HepG2 (cell line): Measurements from ENCODE around the gene BIK. TPM values are rescaled to one million over a fixed set of nuclear protein-coding genes. Genes with fewer than 3 reads are reported as not detected.

Experiments used
- ATAC-seq: fragments of 200-7000 bp; cut with Tn5 transposase; 3 replicates; pipeline ENCODE4 v1.9.1; 2020; ENCODE audit warnings: mild to moderate bottlenecking, moderate library complexity
- BruUV-seq: library from RNA; stranded (reverse); fragments of 400-500 nt; replicated peaks from 2 replicates; lab custom pipeline; 2021; lab: Mats Ljungman, UMichigan
- CTCF ChIA-PET: fragments of 300-600 bp; formaldehyde crosslinking; extraction: SDS; loops from one replicate; lab custom pipeline; 2021; ENCODE audit warnings: low total read pairs, inconsistent platforms, low intra/inter-chr PET ratio; lab: Yijun Ruan, JAX
- POLR2A ChIA-PET: fragments of 350-600 bp; sonication (Branson Sonifier 250); formaldehyde crosslinking; loops from one replicate; lab custom pipeline; 2020; ENCODE audit warnings: antibody characterized with exemption, inconsistent platforms; lab: Yijun Ruan, JAX
- DNase-seq: peaks from one replicate; pipeline ENCODE4 v3.0.0-alpha.2; 2015; ENCODE audit warnings: low spot score
- FAIRE-seq: peaks from 3 replicates; lab custom pipeline; 2011; peaks lifted over from hg19 to GRCh38; lab: Jason Lieb, UNC
- H2AFZ ChIP-seq: one replicate; pipeline ENCODE4 v1.6.1; 2011; ENCODE audit warnings: low read length, inconsistent platforms
- H3K27ac ChIP-seq: fragments of 300-600 bp; 3 replicates; pipeline ENCODE4 v1.8.0; 2011; ENCODE audit warnings: mixed run types, mild to moderate bottlenecking, mixed read lengths, low read length, inconsistent platforms; ENCODE audit not compliant: insufficient read depth; ENCODE audit errors: extremely low read length
- H3K27me3 ChIP-seq, 2 experiments: fragments of 200-600 bp in 1 of 2; 2 replicates in 1 of 2; 3 replicates in 1 of 2; pipeline versions ENCODE4 v1.6.0 to v1.8.0; 2011; ENCODE audit warnings: low read length in 2 of 2, mild to moderate bottlenecking in 2 of 2, moderate library complexity in 2 of 2, inconsistent platforms in 1 of 2; ENCODE audit not compliant: insufficient read depth in 2 of 2, control insufficient read depth in 1 of 2
- H3K36me3 ChIP-seq, 2 experiments: fragments of 200-600 bp in 1 of 2; replicated peaks in 1 of 2; 2 replicates in 1 of 2; 3 replicates in 1 of 2; pipeline versions ENCODE4 v1.5.1 to v1.8.0; 2011; ENCODE audit warnings: low read length in 2 of 2, inconsistent platforms in 1 of 2; ENCODE audit not compliant: insufficient read depth in 2 of 2, control insufficient read depth in 1 of 2
- H3K4me1 ChIP-seq: 2 replicates; pipeline ENCODE4 v1.5.1; 2012; ENCODE audit warnings: low read length, inconsistent platforms; ENCODE audit not compliant: insufficient read depth
- H3K4me2 ChIP-seq: 2 replicates; pipeline ENCODE4 v1.6.0; 2011; ENCODE audit warnings: low read depth, low read length, inconsistent platforms
- H3K4me3 ChIP-seq, 3 experiments: fragments of 200-600 bp in 1 of 3; sonication (generic), shearing (Covaris generic) in 1 of 3; replicated peaks in 1 of 3; 2 replicates each; pipeline ENCODE4 v1.5.1; 2011 to 2016; ENCODE audit warnings: low read length in 3 of 3, inconsistent platforms in 2 of 3, low read depth in 2 of 3, mild to moderate bottlenecking in 2 of 3, control low read depth in 1 of 3, mixed read lengths in 1 of 3; ENCODE audit not compliant: insufficient read depth in 1 of 3
- H3K79me2 ChIP-seq: one replicate; pipeline ENCODE4 v1.6.1; 2011; ENCODE audit warnings: low read length, inconsistent platforms; ENCODE audit not compliant: insufficient read depth
- H3K9ac ChIP-seq: 2 replicates; pipeline ENCODE4 v1.6.0; 2011; ENCODE audit warnings: mild to moderate bottlenecking, low read depth, low read length, inconsistent platforms; ENCODE audit not compliant: insufficient read depth
- H3K9me3 ChIP-seq: 2 replicates; pipeline ENCODE4 v1.5.1; 2012; ENCODE audit warnings: mild to moderate bottlenecking, low read length
- H4K20me1 ChIP-seq: 2 replicates; pipeline ENCODE4 v1.6.0; 2011; ENCODE audit warnings: inconsistent platforms, mild to moderate bottlenecking, low read length, moderate library complexity; ENCODE audit not compliant: insufficient read depth
- MIER3 ChIP-seq: IDR thresholded peaks from 2 replicates; pipeline ENCODE4 v1.6.1; 2016; ENCODE audit warnings: missing compliant biosample characterization, borderline replicate concordance
- ZNF225 ChIP-seq: sonication (generic); formaldehyde crosslinking; IDR thresholded peaks from 2 replicates; pipeline ENCODE4 v1.4.0; 2020; ENCODE audit warnings: mild to moderate bottlenecking, missing genetic modification reagents
- WGBS: methylation state at CpG from one replicate; pipeline ENCODE4 v1.1.6; 2017; ENCODE audit warnings: low lambda C conversion rate; 5-methylcytosine and 5-hydroxymethylcytosine counted together
- in situ Hi-C: cut with HindIII; loops from 2 replicates; pipeline ENCODE4 v1.10.0; 2017; ENCODE audit warnings: low pct_unique_long_range_greater_than_20kb; ENCODE audit not compliant: extremely low pct_ligation_motif_present
- intact Hi-C: fragments of 100-400 bp; cut with micrococcal nuclease; formaldehyde crosslinking; loops from one replicate; pipeline ENCODE4 v1.10.0; 2022; ENCODE audit not compliant: unreplicated experiment
- polyA plus RNA-seq, 8 experiments: library from polyadenylated mRNA; depleted of rRNA in 3 of 8; stranded (reverse) in 7 of 8; unstranded in 1 of 8; fragments of >200 nt; fragmentation: Illumina TruSeq in 4 of 8; extraction: Trizol in 4 of 8; gene quantifications; 2 replicates each; pipeline versions ENCODE4 v1.2.1 to v1.2.3, GENCODE V29; 2011 to 2016; ENCODE audit warnings: low read depth in 4 of 8, missing spikeins in 1 of 8, mixed read lengths in 1 of 8; ENCODE audit not compliant: insufficient read depth in 1 of 8
- total RNA-seq, 5 experiments: library from RNA; depleted of rRNA; stranded (reverse); fragments of >200 nt; fragmentation: Illumina TruSeq; extraction: Trizol; gene quantifications; 2 replicates each; pipeline ENCODE4 v1.2.3, GENCODE V29; 2016; ENCODE audit warnings: low read depth in 1 of 5
- TF ChIP-seq, protein P1 (sequence below): sonication (generic); formaldehyde crosslinking; IDR thresholded peaks from 2 replicates; pipeline ENCODE4 v1.4.0; 2020; ENCODE audit warnings: missing genetic modification reagents
- TF ChIP-seq, protein P2 (sequence below), 2 experiments: sonication (generic) in 1 of 2; formaldehyde crosslinking in 1 of 2; IDR thresholded peaks; 2 replicates each; pipeline versions ENCODE4 v1.5.1 to v1.6.1; 2011 to 2020; ENCODE audit warnings: borderline replicate concordance in 1 of 2, low read depth in 1 of 2, low read length in 1 of 2, mild to moderate bottlenecking in 1 of 2, missing genetic modification reagents in 1 of 2, moderate library complexity in 1 of 2
- TF ChIP-seq, protein P3 (sequence below): sonication (generic); IDR thresholded peaks from 2 replicates; pipeline ENCODE4 v1.6.1; 2016; ENCODE audit warnings: low read depth, borderline replicate concordance
- TF ChIP-seq, protein P4 (sequence below), 2 experiments: fragments of 450-650 bp in 1 of 2; sonication (generic) in 1 of 2; formaldehyde crosslinking; IDR thresholded peaks; 2 replicates each; pipeline versions ENCODE4 v1.5.0 to v1.8.0; 2020 to 2022; ENCODE audit warnings: mild to moderate bottlenecking in 1 of 2, missing genetic modification reagents in 1 of 2

The BIK gene
- total and polyA plus RNA-seq, 2 of the 13 experiments (the other 11 are each of a cell fraction or from before 2014, with no cell fraction given): 0.54 to 0.80 TPM

DNA sequence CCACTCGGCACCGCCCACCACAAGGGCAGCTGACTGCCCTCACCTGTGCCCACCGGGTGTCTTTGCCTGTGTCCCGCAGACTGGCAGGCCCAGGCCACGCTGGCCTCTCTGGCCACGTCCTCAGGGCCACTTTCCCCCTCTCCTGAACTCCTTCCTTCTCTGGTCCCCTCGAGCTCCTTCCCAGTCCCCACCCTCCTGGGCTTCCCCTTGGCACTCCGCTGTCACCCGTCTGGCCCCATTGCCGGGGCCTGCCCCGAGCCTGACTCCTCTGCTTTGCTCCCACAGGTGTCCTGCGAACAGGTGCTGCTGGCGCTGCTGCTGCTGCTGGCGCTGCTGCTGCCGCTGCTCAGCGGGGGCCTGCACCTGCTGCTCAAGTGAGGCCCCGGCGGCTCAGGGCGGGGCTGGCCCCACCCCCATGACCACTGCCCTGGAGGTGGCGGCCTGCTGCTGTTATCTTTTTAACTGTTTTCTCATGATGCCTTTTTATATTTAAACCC, 18.4 kb downstream of the BIK start:
- Histone ChIP-seq H3K4me1 (peaks cover 31% of the 10 kb centered on the region), H3K27me3 (no peaks in the 10 kb centered on the region), H3K79me2 (no peaks in the 10 kb centered on the region), H2AFZ (no peak overlapping the region), H3K9me3 (no peaks in the 10 kb centered on the region), H4K20me1 (no peaks in the 10 kb centered on the region), H3K4me2 (no peak overlapping the region), H3K4me3 (no peak overlapping the region), H3K27ac (no peak overlapping the region), H3K9ac (no peak overlapping the region), H3K36me3 (peaks cover 0 to 16% of the 10 kb centered on the region in 2 experiments; a peak in 3 of 5 replicates)
- intact Hi-C loops: loop anchor here (5.0 kb wide), 1 partner anchor 37 kb away; no protein-coding TSS in a partner anchor
- in situ Hi-C loops: no loop called here
- DNase-seq: no peak
- no peak for ATAC-seq
- BruUV-seq: no TSS peak
- 76% methylated on average over 17 of the region's 20 CpGs for WGBS
- POLR2A ChIA-PET: no interaction called here
- TF ChIP-seq, protein P1, sequence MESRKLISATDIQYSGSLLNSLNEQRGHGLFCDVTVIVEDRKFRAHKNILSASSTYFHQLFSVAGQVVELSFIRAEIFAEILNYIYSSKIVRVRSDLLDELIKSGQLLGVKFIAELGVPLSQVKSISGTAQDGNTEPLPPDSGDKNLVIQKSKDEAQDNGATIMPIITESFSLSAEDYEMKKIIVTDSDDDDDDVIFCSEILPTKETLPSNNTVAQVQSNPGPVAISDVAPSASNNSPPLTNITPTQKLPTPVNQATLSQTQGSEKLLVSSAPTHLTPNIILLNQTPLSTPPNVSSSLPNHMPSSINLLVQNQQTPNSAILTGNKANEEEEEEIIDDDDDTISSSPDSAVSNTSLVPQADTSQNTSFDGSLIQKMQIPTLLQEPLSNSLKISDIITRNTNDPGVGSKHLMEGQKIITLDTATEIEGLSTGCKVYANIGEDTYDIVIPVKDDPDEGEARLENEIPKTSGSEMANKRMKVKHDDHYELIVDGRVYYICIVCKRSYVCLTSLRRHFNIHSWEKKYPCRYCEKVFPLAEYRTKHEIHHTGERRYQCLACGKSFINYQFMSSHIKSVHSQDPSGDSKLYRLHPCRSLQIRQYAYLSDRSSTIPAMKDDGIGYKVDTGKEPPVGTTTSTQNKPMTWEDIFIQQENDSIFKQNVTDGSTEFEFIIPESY (CRISPR knock-in tag): peak; percentile 95
- no peak for TF ChIP-seq MIER3 (CRISPR knock-in tag)
- TF ChIP-seq, protein P2, sequence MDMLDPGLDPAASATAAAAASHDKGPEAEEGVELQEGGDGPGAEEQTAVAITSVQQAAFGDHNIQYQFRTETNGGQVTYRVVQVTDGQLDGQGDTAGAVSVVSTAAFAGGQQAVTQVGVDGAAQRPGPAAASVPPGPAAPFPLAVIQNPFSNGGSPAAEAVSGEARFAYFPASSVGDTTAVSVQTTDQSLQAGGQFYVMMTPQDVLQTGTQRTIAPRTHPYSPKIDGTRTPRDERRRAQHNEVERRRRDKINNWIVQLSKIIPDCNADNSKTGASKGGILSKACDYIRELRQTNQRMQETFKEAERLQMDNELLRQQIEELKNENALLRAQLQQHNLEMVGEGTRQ (IDR thresholded peaks at IDR 0.05; ENCODE audit: low read depth, low read length): no peak
- TF ChIP-seq, protein P2 (CRISPR knock-in tag; IDR thresholded peaks at IDR 0.05; ENCODE audit: borderline replicate concordance): no peak
- TF ChIP-seq, protein P3, sequence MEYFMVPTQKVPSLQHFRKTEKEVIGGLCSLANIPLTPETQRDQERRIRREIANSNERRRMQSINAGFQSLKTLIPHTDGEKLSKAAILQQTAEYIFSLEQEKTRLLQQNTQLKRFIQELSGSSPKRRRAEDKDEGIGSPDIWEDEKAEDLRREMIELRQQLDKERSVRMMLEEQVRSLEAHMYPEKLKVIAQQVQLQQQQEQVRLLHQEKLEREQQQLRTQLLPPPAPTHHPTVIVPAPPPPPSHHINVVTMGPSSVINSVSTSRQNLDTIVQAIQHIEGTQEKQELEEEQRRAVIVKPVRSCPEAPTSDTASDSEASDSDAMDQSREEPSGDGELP: no peak
- TF ChIP-seq, protein P4, sequence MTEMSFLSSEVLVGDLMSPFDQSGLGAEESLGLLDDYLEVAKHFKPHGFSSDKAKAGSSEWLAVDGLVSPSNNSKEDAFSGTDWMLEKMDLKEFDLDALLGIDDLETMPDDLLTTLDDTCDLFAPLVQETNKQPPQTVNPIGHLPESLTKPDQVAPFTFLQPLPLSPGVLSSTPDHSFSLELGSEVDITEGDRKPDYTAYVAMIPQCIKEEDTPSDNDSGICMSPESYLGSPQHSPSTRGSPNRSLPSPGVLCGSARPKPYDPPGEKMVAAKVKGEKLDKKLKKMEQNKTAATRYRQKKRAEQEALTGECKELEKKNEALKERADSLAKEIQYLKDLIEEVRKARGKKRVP (CRISPR knock-in tag; IDR thresholded peaks at IDR 0.05): no peak
- TF ChIP-seq ZNF225 (CRISPR knock-in tag): no peak
- CTCF ChIA-PET: no interaction called here
- FAIRE-seq: no peak
